Measurements from ENCODE around the gene ELK1. TPM values are rescaled to one million over a fixed set of nuclear protein-coding genes. Genes with fewer than 3 reads are reported as not detected.
A peak's percentile ranks its signal among the peaks of the same experiment; 100 is the strongest.
"Not testable (repeated sequence)": the region's sequence is repeated elsewhere in the genome, so short reads cannot be mapped to it uniquely, and the experiment has no call there.

Gene ELK1
- total RNA-seq, 2 experiments from 2014 or later = 51.4 to 57.4 TPM

DNA sequence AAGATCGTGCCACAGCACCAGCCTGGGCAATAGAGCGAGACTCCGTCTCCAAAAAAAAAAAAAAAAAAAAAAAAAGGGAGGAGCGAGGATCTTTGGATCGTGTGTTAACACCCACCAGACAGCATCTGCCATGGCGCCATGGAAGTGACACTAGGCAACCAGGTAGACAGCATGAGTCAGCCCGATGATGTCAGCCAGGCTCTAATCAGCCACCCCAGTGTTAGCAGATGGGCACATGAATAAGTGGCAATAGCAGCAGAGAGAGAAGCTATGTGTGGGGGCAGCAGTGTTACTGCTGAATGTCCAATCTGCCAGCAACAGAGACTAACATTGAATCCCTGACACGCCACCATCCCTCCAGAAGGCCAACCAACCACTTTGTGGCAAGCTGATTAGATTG lies 37.3 kb downstream of the ELK1 start:
- DNase-seq (no peak), ATAC-seq (no peak)
- no peak overlapping the region for H3K27ac Mint-ChIP-seq

GRCh38 chrX:47612418-47612817 lies 37.9 kb downstream of the ELK1 start:
- Mint-ChIP-seq H3K4me1 (no peaks in the 10 kb centered on the region), H3K27ac (no peak overlapping the region), H3K27me3 (peaks cover 1% of the 10 kb centered on the region), H3K9me3 (ENCODE audit: low read depth) (no peaks in the 10 kb centered on the region), H3K4me3 (no peak overlapping the region), H3K36me3 (no peaks in the 10 kb centered on the region)
- ATAC-seq (no peak), DNase-seq (no peak)
- CTCF ChIA-PET = no interaction called here

More for the DNA sequence above, 37.3 kb downstream of the ELK1 start:
- no peaks in the 10 kb centered on the region for H3K4me1 Mint-ChIP-seq
- H3K36me3 Mint-ChIP-seq = no peaks in the 10 kb centered on the region
- CTCF ChIA-PET = no interaction called here
- H3K27me3 Mint-ChIP-seq = peaks cover 8% of the 10 kb centered on the region
- H3K4me3 Mint-ChIP-seq = no peak overlapping the region
- H3K9me3 Mint-ChIP-seq (ENCODE audit: low read depth) = no peaks in the 10 kb centered on the region

GRCh38 chrX:47611926-47612325 lies 38.4 kb downstream of the ELK1 start:
- no peak overlapping the region for H3K27ac Mint-ChIP-seq
- ATAC-seq (no peak), DNase-seq (no peak)
- H3K9me3 Mint-ChIP-seq (ENCODE audit: low read depth) = no peaks in the 10 kb centered on the region
- no peaks in the 10 kb centered on the region for H3K36me3 Mint-ChIP-seq
- CTCF ChIA-PET = no interaction called here
- H3K4me3 Mint-ChIP-seq = no peak overlapping the region
- H3K27me3 Mint-ChIP-seq = no peaks in the 10 kb centered on the region
- no peaks in the 10 kb centered on the region for H3K4me1 Mint-ChIP-seq

- no peak for ATAC-seq
- DNase-seq = no peak
- Mint-ChIP-seq H3K9me3 (ENCODE audit: low read depth) (no peaks in the 10 kb centered on the region), H3K4me3 (no peak overlapping the region), H3K4me1 (no peaks in the 10 kb centered on the region), H3K36me3 (no peaks in the 10 kb centered on the region), H3K27me3 (no peaks in the 10 kb centered on the region), H3K27ac (no peak overlapping the region)
- CTCF ChIA-PET = no interaction called here
Measured at GRCh38 chrX:47611489-47611888, 38.9 kb downstream of the ELK1 start.

DNA sequence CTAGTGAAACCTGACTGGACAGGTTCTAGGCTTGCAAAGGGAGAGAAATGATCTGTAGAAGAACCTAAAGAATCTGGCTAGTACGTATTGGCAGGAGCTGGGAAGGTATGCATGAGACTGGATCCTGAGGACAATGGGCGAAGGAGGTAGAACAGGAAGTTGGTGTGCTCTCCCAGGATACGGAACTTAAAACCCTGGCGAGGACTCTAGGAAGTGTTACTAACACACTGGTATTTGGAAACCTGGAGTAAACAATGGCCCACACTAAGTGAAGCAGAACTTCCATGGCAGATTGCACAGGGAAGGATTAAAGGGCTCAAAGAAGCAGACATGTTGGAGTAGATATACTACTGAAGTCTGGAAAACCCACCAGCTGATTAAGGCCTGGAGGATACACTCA lies 39.9 kb downstream of the ELK1 start:
- no peaks in the 10 kb centered on the region for H3K9me3 Mint-ChIP-seq (ENCODE audit: low read depth)
- ATAC-seq = no peak
- no peak for DNase-seq
- no peak overlapping the region for H3K4me3 Mint-ChIP-seq
- no peak overlapping the region for H3K27ac Mint-ChIP-seq
- no peaks in the 10 kb centered on the region for H3K36me3 Mint-ChIP-seq
- no peaks in the 10 kb centered on the region for H3K27me3 Mint-ChIP-seq
- no peaks in the 10 kb centered on the region for H3K4me1 Mint-ChIP-seq
- CTCF ChIA-PET = no interaction called here

DNA sequence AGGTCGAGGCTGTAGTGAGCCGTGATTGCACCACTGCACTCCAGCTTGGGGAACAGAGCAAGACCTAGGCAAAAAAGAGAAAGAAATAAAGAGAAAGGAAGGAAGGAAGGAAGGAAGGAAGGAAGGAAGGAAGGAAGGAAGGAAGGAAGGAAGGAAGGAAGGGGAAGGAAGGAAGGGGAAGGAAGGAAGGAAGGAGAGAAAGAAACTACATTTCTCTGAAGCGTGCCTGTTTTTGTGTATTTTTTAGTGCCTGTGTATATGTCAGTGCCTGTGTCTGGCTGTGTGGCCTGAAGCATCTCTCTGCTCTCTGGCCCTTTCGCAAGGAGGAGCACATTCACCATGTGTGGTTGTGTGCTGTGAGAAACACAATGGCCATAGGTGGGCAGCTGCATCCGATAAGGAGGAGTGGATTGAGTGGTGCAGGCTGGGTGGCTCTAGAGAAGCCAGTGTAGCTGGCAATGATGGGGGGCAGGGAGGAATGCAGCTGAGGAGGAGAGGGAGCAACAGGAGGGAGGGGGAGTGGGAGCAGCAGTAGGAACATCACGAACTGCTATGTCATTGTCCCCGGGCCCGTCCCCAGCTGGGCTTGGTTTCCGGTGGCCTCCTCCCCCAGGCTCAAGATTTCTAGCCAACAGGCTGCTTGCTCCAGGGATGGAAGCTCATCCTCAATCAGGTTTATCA lies 42.1 kb downstream of the ELK1 start:
- ATAC-seq (no peak), DNase-seq (no peak)
- Mint-ChIP-seq H3K27me3 (no peaks in the 10 kb centered on the region), H3K27ac (no peak overlapping the region), H3K36me3 (no peaks in the 10 kb centered on the region), H3K4me3 (no peak overlapping the region), H3K9me3 (ENCODE audit: low read depth) (no peaks in the 10 kb centered on the region), H3K4me1 (no peaks in the 10 kb centered on the region)
- CTCF ChIA-PET = interaction anchor here (0.6 kb wide), 1 partner anchor 37 kb away, joined by 3 read pairs; no protein-coding TSS in a partner anchor

- CTCF ChIA-PET = no interaction called here
- Mint-ChIP-seq H3K4me3 (no peak overlapping the region), H3K9me3 (ENCODE audit: low read depth) (no peaks in the 10 kb centered on the region), H3K4me1 (no peaks in the 10 kb centered on the region), H3K36me3 (no peaks in the 10 kb centered on the region), H3K27me3 (no peaks in the 10 kb centered on the region), H3K27ac (no peak overlapping the region)
- no peak for ATAC-seq
- no peak for DNase-seq
Measured at GRCh38 chrX:47607091-47607490, 43.3 kb downstream of the ELK1 start.

- Mint-ChIP-seq H3K4me3 (no peak overlapping the region), H3K27me3 (peaks cover 5% of the 10 kb centered on the region), H3K36me3 (no peaks in the 10 kb centered on the region), H3K9me3 (ENCODE audit: low read depth) (no peaks in the 10 kb centered on the region), H3K27ac (no peak overlapping the region), H3K4me1 (no peaks in the 10 kb centered on the region)
- ATAC-seq (no peak), DNase-seq (no peak)
- CTCF ChIA-PET = no interaction called here
Measured at GRCh38 chrX:47605024-47605423, 45.3 kb downstream of the ELK1 start.

GRCh38 chrX:47603125-47603524 lies 47.2 kb downstream of the ELK1 start:
- H3K27me3 Mint-ChIP-seq; H3K36me3 Mint-ChIP-seq; CTCF ChIA-PET; ATAC-seq; H3K4me1 Mint-ChIP-seq; DNase-seq; H3K27ac Mint-ChIP-seq; H3K9me3 Mint-ChIP-seq (ENCODE audit: low read depth); H3K4me3 Mint-ChIP-seq: not testable (repeated sequence)

- Mint-ChIP-seq H3K27ac (no peak overlapping the region), H3K27me3 (peaks cover 11% of the 10 kb centered on the region), H3K36me3 (peaks cover 2% of the 10 kb centered on the region), H3K4me1 (peaks cover 9% of the 10 kb centered on the region), H3K9me3 (ENCODE audit: low read depth) (peaks cover 4% of the 10 kb centered on the region), H3K4me3 (no peak overlapping the region)
- no peak for DNase-seq
- ATAC-seq = no peak
- CTCF ChIA-PET = no interaction called here
Measured at GRCh38 chrX:47597222-47597621, 53.1 kb downstream of the ELK1 start.

DNA sequence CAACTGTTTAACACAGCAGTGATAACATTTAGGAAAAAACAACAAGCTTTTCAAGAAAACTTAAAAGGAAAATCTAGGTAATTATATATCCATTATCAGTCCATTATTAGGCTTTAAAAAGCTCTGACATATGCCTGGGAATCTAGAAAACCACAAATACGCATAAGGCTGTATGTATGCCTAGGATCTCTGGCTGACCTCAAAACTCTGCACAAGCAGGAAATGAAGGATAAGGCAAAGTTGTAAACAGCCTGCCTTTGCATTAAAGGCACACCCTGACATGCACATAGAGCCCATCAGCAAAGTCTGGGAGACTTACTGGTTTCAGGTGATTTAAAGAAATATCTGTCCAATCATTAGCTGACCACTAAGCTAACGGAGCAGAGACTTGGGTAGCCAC lies 54.1 kb downstream of the ELK1 start:
- Mint-ChIP-seq H3K27me3 (peaks cover 9% of the 10 kb centered on the region), H3K36me3 (peaks cover 2% of the 10 kb centered on the region), H3K9me3 (ENCODE audit: low read depth) (peaks cover 4% of the 10 kb centered on the region), H3K4me1 (peaks cover 9% of the 10 kb centered on the region), H3K4me3 (no peak overlapping the region), H3K27ac (peak overlapping the region; percentile 40)
- CTCF ChIA-PET = no interaction called here
- no peak for ATAC-seq
- DNase-seq = no peak

- ATAC-seq (no peak), DNase-seq (no peak)
- peaks cover 9% of the 10 kb centered on the region for H3K4me1 Mint-ChIP-seq
- H3K4me3 Mint-ChIP-seq = no peak overlapping the region
- peak overlapping the region; percentile 40 for H3K27ac Mint-ChIP-seq
- peaks cover 9% of the 10 kb centered on the region for H3K27me3 Mint-ChIP-seq
- H3K9me3 Mint-ChIP-seq (ENCODE audit: low read depth) = peaks cover 4% of the 10 kb centered on the region
- peaks cover 2% of the 10 kb centered on the region for H3K36me3 Mint-ChIP-seq
- CTCF ChIA-PET = no interaction called here
Measured at GRCh38 chrX:47595716-47596251, 54.6 kb downstream of the ELK1 start.

- Mint-ChIP-seq H3K27me3 (peaks cover 3% of the 10 kb centered on the region), H3K4me1 (peaks cover 9% of the 10 kb centered on the region), H3K27ac (no peak overlapping the region), H3K9me3 (ENCODE audit: low read depth) (peaks cover 4% of the 10 kb centered on the region), H3K4me3 (no peak overlapping the region), H3K36me3 (peaks cover 2% of the 10 kb centered on the region)
- CTCF ChIA-PET = no interaction called here
- DNase-seq (no peak), ATAC-seq (no peak)
Measured at GRCh38 chrX:47593522-47593921, 56.8 kb downstream of the ELK1 start.

- ATAC-seq (no peak), DNase-seq (no peak)
- Mint-ChIP-seq H3K27ac (no peak overlapping the region), H3K27me3 (no peaks in the 10 kb centered on the region), H3K36me3 (no peaks in the 10 kb centered on the region), H3K4me3 (no peak overlapping the region), H3K9me3 (ENCODE audit: low read depth) (no peaks in the 10 kb centered on the region), H3K4me1 (peaks cover 4% of the 10 kb centered on the region)
- CTCF ChIA-PET = no interaction called here
Measured at GRCh38 chrX:47590984-47591383, 59.4 kb downstream of the ELK1 start.

All from activated CD8-positive, alpha-beta memory T cell treated with anti-CD3 and anti-CD28 coated beads, Interleukin-2, amount 10 ng/mL, durations not matched to agents 7 days and 5 days (primary cell).